ENCODE results near the gene ZNF85.
"Not testable (repeated sequence)": the region's sequence is repeated elsewhere in the genome, so short reads cannot be mapped to it uniquely, and the experiment has no call there.

Gene ZNF85

DNA sequence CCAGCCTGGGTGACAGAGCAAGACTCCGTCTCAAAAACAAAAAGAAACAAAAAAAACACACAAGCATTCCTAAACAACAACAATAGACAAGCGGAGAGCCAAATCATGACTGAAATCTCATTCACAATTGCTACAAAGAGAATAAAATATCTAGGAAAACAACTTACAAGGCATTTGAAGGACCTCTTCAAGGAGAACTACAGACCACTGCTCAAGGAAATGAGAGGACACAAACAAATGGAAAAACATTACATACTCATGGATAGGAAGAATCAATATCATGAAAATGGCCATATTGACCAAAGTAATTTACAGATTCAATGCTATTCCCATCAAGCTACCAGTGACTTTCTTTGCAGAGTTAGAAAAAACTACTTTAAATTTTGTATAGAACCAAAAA, 69.7 kb downstream of the ZNF85 start:
- H3K27me3 ChIP-seq (ENCODE audit: control insufficient read depth, insufficient read depth, low read length); H3K4me1 ChIP-seq (ENCODE audit: control insufficient read depth, low read depth, low read length); H3K27ac ChIP-seq (ENCODE audit: low read length); H3K9ac ChIP-seq (ENCODE audit: low read length); H3K36me3 ChIP-seq (ENCODE audit: control insufficient read depth, low read depth, low read length); H3K4me3 ChIP-seq (ENCODE audit: low read length): not testable (repeated sequence)
- H3K9me3 ChIP-seq (ENCODE audit: control insufficient read depth, low read depth, low read length) = peaks cover 26% of the 10 kb centered on the region

- H3K27ac ChIP-seq (ENCODE audit: low read length) = no peak overlapping the region
Measured at GRCh38 chr19:20999731-21000352, 76.8 kb downstream of the ZNF85 start.

More at GRCh38 chr19:20999731-21000352, 76.8 kb downstream of the ZNF85 start:
- H3K27me3 ChIP-seq (ENCODE audit: control insufficient read depth, insufficient read depth, low read length) = no peaks in the 10 kb centered on the region
- H3K9me3 ChIP-seq (ENCODE audit: control insufficient read depth, low read depth, low read length) = peaks cover 13% of the 10 kb centered on the region
- no peaks in the 10 kb centered on the region for H3K36me3 ChIP-seq (ENCODE audit: control insufficient read depth, low read depth, low read length)
- H3K4me1 ChIP-seq (ENCODE audit: control insufficient read depth, low read depth, low read length) = no peaks in the 10 kb centered on the region
- peak overlapping the region; percentile 68 for H3K9ac ChIP-seq (ENCODE audit: low read length)
- peak overlapping the region; percentile 76 for H3K4me3 ChIP-seq (ENCODE audit: low read length)
